Activated CD8-positive, alpha-beta memory T cell treated with anti-CD3 and anti-CD28 coated beads for 36 hours (primary cell): ENCODE data around the gene DOCK2. TPM values are rescaled to one million over a fixed set of nuclear protein-coding genes. Genes with fewer than 3 reads are reported as not detected.

ENCODE experiments used
- CTCF ChIA-PET: fragments of 350-600 bp; sonication (Branson Sonifier 250); formaldehyde crosslinking; loops from one replicate; lab custom pipeline; 2021; ENCODE audit warnings: antibody characterized with exemption; lab: Charles Lee
- POLR2A ChIA-PET: fragments of 350-600 bp; sonication (Branson Sonifier 250); formaldehyde crosslinking; loops from one replicate; lab custom pipeline; 2021; ENCODE audit warnings: antibody characterized with exemption; lab: Charles Lee
- total RNA-seq, 2 experiments: library from RNA; stranded (reverse); gene quantifications; one replicate each; pipeline ENCODE4 v1.2.3, GENCODE V29; 2021

Gene DOCK2
- total RNA-seq, 2 experiments from 2014 or later = 168 to 174 TPM

DNA sequence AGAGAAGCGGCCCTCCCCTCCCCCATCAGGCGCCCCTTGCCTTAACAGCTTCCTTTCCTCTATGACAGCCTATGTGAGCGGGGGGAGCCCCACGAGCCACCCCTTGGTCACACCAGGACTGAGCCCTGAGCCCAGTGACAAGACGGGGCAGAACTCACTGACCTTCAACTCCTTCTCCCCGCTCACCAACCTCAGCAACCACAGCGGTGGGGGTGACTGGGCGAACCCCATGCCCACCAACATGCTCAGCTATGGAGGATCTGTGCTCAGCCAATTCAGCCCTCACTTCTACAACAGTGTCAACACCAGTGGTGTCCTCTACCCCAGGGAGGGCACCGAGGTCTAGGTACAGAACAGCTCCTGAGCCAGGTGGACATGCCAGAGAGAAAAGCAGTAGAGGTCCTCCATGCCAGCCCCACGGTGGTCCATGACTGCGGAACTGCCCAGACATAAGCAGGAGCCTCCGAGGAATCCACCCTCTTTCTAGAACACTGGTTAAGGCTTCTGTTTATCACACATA, 471.3 kb downstream of the DOCK2 start:
- ChIA-PET CTCF (no interaction called here), POLR2A (no interaction called here)

DNA sequence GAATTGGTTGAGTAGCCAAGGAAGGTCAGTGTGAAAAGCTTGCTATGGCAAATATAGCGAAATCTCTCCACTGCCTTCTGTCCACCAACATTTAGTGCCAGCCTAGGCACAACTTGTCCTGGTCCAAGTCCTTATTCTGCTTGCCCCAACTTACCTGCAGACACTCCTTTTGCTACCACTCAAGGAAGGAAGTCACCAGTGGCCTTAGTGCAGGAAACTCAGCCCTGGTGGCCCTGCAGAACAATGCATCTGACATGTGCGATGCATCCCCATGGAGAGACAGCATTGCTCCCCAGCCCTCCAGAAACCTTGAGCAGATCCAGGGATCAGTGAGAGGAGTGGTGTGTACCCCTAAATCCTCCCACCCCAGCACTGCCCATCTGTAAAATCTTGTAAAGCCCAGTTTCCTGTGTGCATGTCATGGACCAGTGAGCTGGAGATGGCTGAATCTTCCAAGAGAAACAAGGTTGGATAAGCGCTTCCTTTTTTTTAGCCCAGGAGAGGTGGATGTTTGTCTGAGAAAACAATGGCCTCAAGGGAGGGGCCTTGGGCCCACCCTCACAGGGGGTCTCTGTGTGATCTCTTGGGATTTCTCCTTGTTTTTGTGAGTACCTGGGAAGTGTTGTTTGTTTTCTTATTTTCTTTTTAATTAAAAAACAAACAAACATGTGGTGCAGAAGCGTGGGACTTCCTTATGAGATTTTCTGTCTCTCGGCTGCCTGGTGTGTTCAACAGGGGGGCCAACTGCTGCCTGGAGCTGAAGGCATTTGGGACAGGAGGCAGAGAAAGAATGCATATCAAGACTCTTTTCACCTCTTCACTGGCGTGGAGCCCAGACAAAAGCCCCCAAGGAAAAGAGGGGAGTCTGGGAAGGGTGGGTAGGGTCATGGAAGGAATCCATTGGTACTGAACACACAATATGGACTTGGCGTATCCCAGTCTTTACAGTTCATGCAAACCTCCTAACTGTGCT, 472.3 kb downstream of the DOCK2 start:
- ChIA-PET CTCF (no interaction called here), POLR2A (no interaction called here)

DNA sequence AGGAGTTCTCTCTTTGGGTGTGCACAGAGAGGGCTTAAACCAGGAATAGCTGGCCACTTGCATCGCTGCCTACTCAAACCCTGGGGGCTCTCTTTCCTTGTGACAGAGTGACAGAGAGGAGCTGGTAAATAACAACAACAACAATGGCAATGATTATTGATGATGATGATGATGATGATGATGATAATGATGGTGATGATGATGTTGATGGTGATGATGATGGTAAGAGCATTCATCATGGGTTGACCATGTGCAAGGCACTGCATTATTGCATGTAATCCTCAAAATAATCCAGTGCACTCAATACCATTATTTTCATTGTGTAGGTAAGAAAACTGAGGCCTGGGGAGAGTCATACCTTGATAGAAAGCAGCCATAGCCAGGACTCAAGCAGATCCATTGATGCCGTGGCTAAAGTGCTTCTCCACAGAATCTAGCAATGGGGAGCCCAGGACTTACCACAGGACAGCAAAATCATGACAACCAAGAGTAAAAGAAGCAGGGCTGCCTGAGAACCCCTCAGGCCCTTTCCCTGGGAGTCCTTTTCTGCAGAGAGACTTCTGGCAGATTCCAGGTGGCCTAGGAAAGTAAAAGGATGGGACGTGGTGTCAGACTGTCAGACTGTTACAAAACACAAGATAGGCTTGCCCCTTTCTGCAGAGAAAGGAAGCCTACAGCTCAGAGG, 473.5 kb downstream of the DOCK2 start:
- POLR2A ChIA-PET = no interaction called here
- CTCF ChIA-PET = no interaction called here

DNA sequence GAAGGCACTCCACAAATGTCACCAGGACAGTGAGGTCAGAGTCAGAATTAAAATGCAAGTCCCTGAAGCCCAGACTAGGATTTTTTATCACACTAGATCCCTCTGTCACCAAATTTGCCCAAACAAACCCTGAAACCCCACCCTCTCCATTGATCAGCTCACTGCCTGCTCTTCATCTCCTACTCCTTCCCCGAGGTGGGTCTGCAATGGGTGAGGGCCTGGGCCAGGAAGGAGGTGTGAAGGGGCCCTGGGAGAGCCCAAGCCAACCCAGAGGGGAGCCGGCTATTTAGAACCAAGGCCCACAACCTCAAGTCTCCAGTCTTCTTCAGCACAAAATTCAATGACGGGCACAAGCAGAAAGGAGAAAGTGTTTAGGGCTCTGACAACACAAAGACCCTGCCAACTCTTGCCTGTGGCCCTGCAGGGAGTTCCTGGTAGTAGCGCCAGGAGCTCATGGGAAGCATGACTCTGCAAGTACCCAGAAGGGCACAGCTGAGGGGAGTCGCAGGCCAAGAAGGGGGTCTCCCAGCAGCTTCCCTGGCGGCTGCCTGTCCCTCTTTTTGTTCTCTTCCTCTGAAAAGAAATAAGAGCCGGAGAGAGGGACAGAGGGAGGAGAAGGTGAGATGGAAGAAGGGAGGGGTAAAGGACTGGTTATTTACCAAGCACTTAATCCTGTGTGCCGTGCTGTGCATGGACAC, 474.2 kb downstream of the DOCK2 start:
- CTCF ChIA-PET = no interaction called here

DNA sequence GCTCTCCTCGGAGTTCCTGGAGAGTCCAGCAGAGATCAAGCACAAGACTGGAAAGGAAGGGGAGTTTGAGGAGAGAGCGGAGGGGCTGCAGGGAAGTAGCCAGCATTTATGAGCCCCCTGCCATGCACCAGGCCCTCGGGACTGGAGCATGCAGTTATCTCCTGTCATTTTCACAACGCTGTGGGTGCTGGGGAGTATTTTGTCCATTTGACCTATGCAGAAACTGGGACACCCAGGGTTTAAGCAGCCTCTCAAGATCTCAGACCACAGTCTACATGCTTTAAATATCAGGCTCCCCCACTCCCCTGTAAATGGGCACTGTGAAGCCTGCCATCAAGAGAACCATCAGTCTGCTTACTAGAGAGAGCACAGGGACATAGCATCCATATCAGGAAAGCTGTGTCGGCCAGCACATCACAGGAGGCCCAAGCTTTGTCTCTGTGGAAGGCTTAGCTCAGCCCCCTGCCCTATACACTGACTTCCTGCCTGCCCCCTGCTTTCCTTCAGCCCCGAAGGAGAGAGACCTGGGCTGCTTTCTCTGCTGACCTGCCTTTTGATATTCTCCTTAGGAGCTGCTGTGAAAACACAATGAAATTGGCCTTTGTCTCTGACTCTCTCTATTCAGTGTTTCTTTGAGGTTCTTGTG, 475.9 kb downstream of the DOCK2 start:
- ChIA-PET CTCF (no interaction called here), POLR2A (no interaction called here)

More for the DNA sequence above, 474.2 kb downstream of the DOCK2 start:
- POLR2A ChIA-PET = no interaction called here

DNA sequence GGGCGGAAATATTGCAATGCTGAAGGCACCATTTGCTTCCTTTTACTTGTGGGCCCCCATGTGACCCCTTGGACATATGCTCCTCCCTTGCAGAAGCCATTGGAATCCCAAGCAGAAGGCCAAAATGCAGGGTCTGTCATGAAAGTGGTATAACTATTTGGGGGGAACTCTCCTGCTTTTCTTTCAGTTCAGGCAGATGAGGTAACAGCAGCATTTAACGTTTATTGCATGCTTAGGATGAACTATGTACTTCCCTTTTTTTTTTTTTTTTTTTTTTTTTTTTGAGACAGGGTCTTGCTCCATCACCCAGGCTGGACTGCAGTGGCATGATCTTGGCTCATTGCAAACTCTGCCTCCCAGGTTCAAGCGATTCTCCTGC, 476.4 kb downstream of the DOCK2 start:
- ChIA-PET POLR2A (no interaction called here), CTCF (no interaction called here)

DNA sequence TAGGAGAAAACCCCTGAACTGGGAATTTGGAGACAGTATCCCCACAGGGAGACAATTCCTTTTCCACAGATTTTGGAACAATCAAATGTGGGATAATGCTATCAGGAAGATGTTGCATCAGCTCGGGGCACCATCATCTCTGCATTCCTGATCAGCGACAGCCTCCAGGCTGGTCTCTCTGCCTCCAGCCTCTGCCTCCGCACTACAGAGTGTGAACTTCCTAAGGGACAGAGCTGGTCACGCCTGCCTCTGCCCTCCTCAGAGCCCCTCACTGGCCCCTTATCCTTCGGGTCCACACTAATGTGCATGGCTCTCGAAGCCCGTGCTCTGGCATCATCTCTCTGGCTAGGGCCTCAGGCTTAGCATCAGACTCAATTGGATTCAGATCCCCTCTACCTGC, 477.2 kb downstream of the DOCK2 start:
- ChIA-PET CTCF (no interaction called here), POLR2A (no interaction called here)

DNA sequence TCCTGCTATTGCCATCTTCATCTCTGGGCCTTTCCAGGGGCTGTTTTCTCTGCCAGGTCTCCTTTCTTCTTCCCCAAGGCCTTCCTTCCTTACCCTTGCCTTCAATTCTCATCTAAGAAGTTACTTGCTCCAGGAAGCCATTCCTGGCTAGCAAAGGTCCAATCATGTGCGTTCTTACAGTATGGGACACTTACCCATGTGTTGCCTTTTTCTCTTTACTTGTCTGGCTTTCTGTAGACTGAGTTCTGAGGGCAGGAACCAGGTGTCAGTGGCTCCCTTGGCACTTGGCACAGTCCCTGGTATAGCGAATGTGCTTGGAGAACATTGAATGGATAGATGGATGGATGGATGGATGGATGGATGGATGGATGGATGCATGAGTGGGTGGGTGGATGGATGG, 478.9 kb downstream of the DOCK2 start:
- ChIA-PET POLR2A (no interaction called here), CTCF (no interaction called here)

DNA sequence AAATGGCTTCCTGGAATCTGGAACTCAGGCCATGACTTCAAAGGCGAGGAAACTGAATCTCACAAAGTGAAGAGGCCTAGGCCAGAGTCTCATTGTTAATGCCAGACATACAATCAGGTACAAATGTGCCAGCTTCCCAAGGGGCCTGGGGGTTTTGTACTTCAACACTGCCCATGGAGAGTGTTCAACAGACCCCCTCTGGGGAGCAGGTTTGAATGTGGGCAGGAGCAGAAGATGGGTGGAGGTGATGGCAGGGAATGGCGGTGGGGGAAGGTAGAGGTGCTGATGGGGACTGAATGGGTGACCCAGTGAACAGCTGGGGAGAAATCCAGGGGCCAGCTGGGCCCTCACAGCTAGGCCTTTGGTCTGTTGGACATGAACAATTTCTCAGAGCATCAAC, 480.7 kb downstream of the DOCK2 start:
- POLR2A ChIA-PET = no interaction called here
- CTCF ChIA-PET = no interaction called here

DNA sequence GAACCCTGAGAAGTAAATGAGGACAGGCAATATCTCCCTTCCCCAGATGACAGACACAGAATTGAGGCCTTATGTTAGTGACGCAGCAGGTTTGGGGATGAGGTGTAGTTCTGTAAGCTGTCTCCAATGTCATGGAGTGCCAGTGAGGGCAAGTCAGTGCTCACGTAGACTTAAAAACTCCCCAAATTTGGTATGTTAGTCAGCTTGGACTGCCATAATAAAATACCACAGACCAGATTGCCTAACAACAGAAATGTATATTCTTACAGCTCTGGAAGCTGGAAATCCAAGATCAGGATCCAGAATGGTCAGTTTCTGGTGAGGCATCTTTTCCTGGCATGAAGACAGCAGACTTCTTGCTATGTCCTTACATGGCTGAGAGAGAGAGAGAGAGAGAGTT, 483.5 kb downstream of the DOCK2 start:
- ChIA-PET CTCF (no interaction called here), POLR2A (no interaction called here)

DNA sequence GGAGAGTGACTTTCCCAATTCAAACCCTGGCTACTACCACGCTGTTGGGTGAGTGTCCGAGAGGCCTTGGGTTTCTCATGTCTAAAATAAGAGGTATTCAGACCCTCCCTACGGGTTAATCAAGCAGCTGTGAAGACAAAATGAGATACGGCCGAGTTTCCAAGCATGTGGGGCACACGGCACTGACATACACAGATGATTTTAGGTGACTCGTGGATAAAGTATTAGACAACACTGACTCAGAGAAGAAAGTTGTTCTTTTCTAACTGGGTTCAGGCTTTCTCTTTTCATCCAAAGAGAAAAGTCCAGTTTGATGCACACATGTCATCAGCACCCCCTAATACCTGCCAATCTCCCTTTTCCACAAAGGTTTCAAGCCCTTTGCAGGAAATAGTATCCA, 484.2 kb downstream of the DOCK2 start:
- CTCF ChIA-PET = no interaction called here
- POLR2A ChIA-PET = no interaction called here

DNA sequence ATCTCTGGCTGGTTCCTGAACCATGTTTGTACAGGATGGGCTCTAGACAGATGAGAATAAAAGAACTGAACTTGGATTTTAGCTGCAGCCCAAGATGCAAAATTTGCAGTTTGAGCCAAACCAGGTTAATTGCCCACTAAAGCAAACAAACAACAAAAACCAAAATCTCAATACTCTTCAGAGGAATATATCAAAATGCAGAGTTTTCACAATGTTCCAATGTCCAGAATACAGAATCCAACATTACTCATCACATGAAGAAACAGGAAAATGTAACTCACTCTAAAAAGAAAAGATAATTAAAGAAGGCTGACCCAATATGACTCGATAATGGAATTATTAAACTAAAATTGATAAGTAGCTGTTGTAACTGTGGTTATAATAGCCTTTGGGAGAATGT, 489.0 kb downstream of the DOCK2 start:
- ChIA-PET POLR2A (no interaction called here), CTCF (no interaction called here)

DNA sequence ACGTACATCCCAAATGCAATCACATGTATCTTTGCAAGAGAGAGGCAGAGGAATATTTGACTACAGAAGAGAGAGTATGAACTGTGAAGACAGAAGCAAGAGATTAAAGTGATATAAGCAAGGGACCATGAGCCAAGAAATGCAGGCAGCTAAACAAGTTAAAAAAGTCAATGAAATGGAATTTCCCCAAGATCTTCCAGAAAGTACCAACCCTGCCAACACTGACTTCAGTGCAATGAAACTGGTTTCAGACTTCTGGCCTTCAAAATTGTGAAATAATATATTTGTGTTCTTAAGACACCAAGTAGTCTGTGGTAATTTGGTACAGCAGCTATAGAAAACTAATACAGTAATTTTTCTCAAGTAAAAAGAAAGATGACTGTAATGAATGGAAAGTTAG, 489.6 kb downstream of the DOCK2 start:
- CTCF ChIA-PET = no interaction called here
- POLR2A ChIA-PET = no interaction called here

DNA sequence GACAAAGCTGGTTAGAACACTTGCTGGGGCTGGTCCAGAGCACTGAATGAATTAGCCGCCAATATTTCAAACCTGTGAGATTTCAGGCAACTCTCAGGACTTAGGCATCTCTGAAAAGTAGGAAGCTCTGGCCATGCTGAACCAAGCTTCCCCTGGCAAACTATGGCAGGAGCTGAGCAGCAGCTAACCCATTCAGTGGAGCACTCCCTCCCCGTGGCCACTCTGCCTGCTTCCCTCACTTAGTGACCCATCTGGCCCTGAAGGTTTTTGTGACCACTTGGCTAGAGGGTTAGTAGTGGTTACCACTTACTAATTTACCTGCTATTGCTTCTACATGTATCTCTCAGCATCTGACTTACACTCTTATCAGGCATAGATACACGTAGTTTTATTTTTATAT, 494.2 kb downstream of the DOCK2 start:
- CTCF ChIA-PET = no interaction called here

DNA sequence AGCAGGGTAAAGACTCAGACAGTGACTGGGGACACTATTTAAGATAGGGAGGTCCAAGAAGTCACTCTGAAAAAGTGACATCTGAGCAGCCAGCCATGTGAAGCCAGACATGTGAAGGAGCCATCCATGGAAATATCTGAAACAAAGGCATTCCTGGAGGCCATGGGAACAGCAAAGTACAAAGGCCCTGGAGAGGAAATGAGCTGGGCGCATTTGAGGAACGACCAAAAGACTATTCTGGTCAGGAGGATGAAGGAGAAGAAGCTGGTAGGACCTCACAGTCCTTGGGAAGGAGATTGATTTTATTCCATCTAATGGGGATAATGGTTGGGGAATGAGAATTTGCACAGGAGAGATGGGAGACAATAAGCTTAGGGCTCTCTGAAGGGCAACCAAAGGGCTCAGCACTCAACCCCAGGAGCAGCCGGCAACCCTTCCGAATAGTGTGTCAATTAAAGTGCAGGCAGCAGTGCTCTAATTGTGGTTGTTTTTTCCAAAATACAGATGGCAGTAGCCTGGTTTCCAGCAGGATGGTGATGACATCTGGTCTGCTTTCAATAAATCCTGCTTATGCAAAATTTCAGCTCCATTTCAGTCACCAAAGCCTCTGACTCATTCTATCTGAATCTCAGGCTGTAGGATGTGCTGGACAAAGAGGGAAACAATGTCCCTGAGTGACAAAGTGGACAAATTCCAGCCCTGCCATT, 495.3 kb downstream of the DOCK2 start:
- CTCF ChIA-PET = no interaction called here
- POLR2A ChIA-PET = no interaction called here

More for the DNA sequence above, 494.2 kb downstream of the DOCK2 start:
- POLR2A ChIA-PET = no interaction called here
